ENCODE data around the gene CLCNKA. TPM values are rescaled to one million over a fixed set of nuclear protein-coding genes. Genes with fewer than 3 reads are reported as not detected.
A peak's percentile ranks its signal among the peaks of the same experiment; 100 is the strongest.
"Not testable (repeated sequence)": the region's sequence is repeated elsewhere in the genome, so short reads cannot be mapped to it uniquely, and the experiment has no call there.

Gene CLCNKA
- total RNA-seq, 1 experiment from 2014 or later = not detected

DNA sequence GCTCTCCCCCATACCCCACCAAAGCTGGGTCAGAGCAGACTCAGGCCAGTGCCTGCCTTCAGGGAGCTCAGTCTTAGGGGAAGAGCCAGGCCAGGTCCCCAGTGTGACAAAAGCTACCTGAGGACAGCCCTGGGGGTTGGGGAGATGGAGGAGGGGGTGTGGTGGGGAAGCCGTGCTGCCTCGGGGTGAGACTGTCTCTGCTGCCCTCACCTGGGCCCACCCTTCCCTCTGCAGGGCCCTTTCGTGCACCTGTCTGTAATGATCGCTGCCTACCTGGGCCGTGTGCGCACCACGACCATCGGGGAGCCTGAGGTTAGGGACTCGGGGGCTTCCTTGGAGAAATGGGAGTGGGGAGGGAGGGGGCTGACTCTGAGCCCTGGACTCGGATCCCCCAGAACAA, 4.5 kb downstream of the CLCNKA start:
- H3K4me3 ChIP-seq, H3K9me3 ChIP-seq, DNase-seq, H3K36me3 ChIP-seq, H3K27me3 ChIP-seq: not testable (repeated sequence)

DNA sequence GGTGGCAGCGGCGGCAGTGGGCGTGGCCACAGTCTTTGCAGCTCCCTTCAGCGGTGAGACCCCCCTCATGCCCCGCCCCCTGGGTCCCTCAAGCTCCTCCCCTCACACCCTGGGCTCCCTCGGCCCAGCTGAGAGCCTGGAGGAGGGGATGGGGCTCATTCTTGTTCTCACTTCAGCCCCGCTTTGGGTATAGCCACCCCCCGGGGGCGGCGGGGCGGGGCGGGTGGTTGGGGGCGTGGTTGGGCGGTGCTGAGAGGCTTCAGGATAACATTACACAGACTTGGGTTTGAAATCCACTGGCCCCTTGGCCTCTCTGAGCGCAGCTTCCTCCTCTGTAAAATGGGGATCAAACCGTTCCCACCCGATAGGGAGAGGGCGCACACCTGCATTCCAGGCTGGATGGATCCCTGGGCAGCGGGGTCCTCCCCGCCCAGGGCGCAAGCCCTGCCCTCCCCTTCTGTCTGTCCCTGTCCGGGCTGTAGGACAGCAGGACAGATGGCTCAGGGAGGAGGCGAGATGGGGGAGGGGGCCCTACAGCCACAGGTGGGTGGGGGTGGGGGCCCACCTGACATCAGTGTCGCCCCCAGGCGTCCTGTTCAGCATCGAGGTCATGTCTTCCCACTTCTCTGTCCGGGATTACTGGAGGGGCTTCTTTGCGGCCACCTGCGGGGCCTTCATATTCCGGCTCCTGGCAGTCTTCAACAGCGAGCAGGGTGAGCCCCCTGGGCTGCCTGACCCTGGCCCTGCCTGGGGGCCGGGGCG, 5.1 kb downstream of the CLCNKA start:
- no peak for DNase-seq

DNA sequence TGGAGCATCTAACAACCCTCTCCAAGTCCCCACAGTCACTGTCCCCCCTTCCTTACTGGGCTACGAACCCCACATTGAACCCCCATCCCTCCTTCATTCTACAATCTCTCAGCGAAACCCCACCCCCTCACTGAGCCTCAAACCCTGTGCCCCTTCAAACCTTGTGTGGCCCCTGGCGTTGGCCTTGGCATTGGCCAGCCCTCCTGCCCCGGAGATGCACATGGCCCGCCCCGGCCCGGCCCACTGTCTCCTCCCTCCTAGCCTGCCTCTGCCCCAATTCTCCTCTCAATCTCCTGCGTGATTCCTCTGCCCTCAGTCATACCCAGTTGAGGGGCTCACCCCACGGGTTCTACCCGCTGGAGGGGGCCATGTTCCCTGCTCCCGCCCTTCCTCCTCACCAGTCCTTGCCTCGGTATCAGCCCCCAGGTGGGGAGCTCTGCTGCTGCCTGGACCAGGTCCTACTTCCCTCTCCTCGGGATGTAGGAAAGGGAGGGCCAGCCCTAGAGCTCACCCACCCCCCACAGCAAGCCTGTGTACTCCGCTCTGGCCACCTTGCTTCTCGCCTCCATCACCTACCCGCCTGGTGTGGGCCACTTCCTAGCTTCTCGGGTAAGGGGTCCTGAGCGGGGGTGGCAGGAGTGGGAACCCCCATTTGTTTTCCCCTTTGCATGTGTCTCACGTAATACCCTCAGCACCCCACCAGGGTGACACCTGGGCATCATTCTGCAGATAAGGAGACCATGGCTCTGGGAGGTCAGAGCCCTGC, 6.6 kb downstream of the CLCNKA start:
- no peak for DNase-seq
- Histone ChIP-seq H3K9me3 (no peaks in the 10 kb centered on the region), H3K36me3 (no peaks in the 10 kb centered on the region), H3K27me3 (no peaks in the 10 kb centered on the region), H3K4me3 (no peak overlapping the region)

More for the DNA sequence above, 5.1 kb downstream of the CLCNKA start:
- H3K4me3 ChIP-seq = no peak overlapping the region
- no peaks in the 10 kb centered on the region for H3K9me3 ChIP-seq
- H3K36me3 ChIP-seq = no peaks in the 10 kb centered on the region
- no peaks in the 10 kb centered on the region for H3K27me3 ChIP-seq

DNA sequence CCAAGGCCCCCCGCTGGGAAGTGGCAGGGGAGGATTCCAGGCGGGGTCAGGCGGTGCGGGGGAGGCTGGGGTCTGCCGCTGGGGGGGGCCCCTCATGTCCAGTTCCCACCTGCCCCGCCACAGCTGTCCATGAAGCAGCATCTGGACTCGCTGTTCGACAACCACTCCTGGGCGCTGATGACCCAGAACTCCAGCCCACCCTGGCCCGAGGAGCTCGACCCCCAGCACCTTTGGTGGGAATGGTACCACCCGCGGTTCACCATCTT, 7.1 kb downstream of the CLCNKA start:
- not testable (repeated sequence) for DNase-seq, H3K36me3 ChIP-seq, H3K9me3 ChIP-seq, H3K27me3 ChIP-seq, H3K4me3 ChIP-seq

DNA sequence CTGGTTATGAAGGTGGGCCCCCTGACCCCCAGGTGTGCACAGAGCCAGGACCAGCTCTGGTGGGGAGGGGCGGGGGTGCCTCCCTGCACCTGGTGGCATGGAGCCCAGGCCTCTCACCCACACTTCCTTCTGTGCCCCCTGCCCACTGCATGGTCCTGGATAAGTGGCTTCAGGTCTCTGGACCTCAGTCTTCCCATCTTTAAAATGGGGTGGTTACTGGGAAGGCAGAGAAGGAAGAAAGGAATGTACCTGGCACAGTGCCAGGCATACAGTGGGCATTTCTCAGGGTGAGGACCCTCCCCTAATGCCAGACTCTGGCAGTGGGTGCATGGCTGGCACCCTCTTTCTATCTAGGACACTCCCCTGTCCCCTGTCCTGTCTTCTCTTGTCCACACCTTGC, 7.5 kb downstream of the CLCNKA start:
- H3K4me3 ChIP-seq = no peak overlapping the region
- DNase-seq = no peak
- no peaks in the 10 kb centered on the region for H3K9me3 ChIP-seq
- no peaks in the 10 kb centered on the region for H3K27me3 ChIP-seq
- no peaks in the 10 kb centered on the region for H3K36me3 ChIP-seq

DNA sequence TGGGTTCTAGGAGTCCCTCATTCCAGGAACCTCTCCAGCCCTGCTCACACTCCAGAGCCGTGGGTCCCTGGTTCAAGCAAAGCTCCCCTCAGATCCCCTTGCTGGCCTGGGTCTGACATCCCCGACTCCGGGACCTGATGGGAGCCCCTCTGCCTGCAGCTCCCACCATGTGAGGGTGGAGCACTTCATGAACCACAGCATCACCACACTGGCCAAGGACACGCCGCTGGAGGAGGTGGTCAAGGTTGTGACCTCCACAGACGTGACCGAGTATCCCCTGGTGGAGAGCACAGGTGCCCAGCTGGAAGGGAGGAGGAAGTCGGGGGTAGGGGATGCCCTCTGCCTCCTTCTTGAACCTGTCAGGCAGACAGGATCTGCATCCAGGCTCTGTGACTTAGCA, 9.7 kb downstream of the CLCNKA start:
- Histone ChIP-seq H3K9me3 (no peaks in the 10 kb centered on the region), H3K27me3 (no peaks in the 10 kb centered on the region), H3K4me3 (no peak overlapping the region), H3K36me3 (no peaks in the 10 kb centered on the region)
- DNase-seq = no peak

DNA sequence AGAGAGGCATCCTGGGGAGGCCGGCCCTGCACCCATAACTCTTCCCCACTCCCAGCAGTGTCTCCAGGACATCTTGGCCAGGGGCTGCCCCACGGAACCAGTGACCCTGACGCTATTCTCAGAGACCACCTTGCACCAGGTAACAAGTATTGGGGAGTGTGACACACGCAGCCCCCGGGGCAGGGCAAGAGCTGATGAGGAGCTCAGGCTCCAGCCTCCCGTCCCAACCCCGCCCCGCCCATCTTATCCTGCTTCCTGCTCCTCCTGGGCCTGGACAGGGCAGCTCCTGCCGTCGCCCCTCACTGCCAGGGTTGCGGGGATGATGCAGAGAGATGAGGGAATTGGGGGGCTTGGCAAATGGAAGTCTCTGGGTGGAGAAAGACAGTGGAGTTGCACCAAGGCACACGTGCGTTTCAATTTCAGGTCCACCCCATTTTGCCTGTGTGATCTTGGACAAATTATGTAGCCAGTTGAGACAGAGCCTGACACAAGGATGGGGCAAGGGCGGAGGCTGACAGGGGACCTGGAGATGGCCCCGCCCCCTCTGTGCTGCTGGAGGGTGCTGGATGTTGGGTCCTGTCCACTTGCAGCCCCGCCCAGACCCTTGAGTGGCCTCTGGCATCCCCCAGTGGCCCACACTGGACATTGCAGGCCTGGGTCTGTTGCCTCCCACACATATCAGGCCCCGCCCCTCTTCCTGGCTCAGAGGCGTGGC, 10.7 kb downstream of the CLCNKA start:
- peak; percentile 84 for DNase-seq
- Histone ChIP-seq H3K4me3 (no peak overlapping the region), H3K27me3 (no peaks in the 10 kb centered on the region), H3K9me3 (no peaks in the 10 kb centered on the region), H3K36me3 (no peaks in the 10 kb centered on the region)

DNA sequence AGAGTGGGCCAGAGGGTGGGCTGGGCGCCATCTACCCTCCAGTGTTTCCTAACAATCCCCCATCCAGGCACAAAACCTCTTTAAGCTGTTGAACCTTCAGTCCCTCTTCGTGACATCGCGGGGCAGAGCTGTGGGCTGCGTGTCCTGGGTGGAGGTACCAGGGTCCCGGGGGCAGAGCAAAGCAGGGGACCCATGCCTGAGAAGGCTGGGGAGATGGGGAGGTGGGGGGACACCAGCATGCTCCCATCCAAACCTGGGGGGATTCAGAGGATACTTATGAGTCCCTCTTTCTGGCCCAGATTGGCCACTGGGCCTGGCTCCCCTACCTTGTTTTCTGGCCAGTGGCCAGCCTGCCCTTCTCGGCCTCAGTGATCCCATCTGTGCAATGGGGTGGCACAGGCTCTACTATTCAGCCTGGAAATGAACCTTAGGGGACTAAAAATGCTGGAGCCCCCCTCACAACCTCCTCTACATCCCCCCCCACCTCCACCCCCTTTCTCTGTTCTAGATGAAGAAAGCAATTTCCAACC, 11.3 kb downstream of the CLCNKA start:
- not testable (repeated sequence) for H3K27me3 ChIP-seq, H3K9me3 ChIP-seq, H3K4me3 ChIP-seq, H3K36me3 ChIP-seq, DNase-seq

DNA sequence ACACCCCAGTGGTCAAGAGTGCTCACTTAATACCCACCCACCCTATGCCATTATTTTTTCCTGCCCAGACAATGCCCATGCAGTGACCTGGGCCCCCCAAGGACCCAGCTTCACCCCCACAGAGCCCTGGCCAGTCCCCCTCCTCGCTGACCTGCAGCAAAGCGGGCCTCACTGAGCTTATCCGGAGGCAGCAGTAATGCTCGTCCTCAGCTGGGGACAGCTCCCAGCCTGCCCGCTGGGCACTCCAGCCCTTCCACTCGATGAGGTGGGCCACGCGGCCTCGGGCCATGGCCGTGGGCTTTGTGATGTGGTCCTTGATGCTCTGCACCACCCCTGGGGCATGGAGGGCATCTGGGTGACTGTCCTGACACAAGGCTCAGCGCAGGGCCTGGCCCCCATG, 14.6 kb downstream of the CLCNKA start:
- not testable (repeated sequence) for DNase-seq, H3K27me3 ChIP-seq, H3K4me3 ChIP-seq, H3K36me3 ChIP-seq, H3K9me3 ChIP-seq

DNA sequence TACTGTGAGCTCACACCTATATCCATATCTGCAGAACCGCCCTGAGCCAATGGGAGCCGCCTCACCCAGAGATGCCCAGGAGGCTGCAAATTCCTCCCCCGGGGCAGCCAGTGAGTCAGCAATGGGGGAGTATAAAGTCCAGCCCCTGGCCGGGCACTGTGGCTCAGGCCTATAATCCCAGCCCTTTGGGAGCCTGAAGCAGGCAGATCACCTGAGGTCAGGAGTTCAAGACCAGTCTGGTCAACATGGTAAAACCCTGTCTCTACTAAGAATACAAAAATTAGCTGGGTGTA, 16.7 kb downstream of the CLCNKA start:
- no peak overlapping the region for H3K4me3 ChIP-seq
- H3K27me3 ChIP-seq = no peaks in the 10 kb centered on the region
- H3K36me3 ChIP-seq = no peaks in the 10 kb centered on the region
- no peaks in the 10 kb centered on the region for H3K9me3 ChIP-seq
- no peak for DNase-seq

DNA sequence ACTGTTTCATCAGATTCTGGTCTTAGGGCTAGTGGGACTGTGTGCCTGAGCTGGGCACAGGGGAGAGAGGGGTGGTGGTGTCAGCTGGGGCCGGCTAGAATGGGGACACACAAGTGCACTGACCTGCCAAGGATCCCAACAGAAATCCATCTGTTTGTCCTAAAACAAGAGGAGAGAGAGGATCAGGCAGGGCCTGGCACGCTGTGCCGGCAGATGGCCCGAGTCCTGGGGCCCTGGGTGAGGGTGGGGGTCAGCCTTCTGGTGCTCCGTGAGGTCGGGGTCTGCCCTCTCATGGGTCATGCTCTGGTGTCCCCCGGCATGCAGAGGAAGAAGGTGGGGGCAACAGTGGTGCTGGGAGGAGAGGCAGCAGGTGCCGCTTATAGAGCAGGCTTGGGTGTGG, 18.0 kb downstream of the CLCNKA start:
- H3K36me3 ChIP-seq, H3K4me3 ChIP-seq, DNase-seq, H3K27me3 ChIP-seq, H3K9me3 ChIP-seq: not testable (repeated sequence)

DNA sequence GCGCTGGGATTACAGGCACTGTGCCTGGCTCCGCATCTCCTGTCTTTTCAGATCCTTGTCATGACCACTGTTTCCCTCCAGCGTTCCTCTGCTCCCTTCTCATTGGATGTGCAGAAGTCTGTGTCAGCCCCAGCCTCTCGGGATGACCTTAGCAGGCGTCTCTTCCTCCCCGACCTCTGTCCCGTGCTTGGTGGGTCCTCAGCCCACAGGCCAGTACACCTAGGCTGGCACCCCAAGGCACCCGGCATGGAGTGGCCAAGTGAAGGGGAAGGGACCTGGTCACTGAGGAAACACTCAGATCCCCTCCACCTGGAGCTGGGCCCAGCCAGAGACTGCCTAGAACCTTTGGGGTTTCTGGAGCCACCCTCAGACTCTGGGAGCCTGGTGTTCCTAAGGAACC, 19.4 kb downstream of the CLCNKA start:
- Histone ChIP-seq H3K27me3 (no peaks in the 10 kb centered on the region), H3K4me3 (no peak overlapping the region), H3K9me3 (no peaks in the 10 kb centered on the region), H3K36me3 (no peaks in the 10 kb centered on the region)
- no peak for DNase-seq

DNA sequence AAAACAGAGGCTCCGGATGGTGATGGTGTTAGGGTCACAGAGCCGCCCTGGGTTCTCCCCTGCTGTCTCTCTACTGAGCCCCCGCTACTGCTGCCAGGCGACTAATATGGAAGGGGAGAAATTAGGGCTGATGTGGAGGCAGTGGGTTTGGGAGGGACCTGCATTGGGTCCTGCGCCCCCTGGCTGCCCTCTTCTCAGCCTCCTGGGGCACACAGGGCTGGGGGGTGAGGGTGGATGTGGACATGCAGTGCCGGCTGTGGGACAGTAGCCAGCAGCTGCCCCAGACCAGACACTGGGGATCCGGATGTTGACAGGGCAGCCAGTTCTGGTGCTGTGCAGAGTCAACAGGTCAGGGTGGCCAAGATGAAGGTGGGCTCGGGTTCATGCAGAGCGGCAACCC, 20.3 kb downstream of the CLCNKA start:
- H3K4me3 ChIP-seq = no peak overlapping the region
- no peaks in the 10 kb centered on the region for H3K27me3 ChIP-seq
- H3K9me3 ChIP-seq = no peaks in the 10 kb centered on the region
- no peaks in the 10 kb centered on the region for H3K36me3 ChIP-seq
- DNase-seq = no peak

DNA sequence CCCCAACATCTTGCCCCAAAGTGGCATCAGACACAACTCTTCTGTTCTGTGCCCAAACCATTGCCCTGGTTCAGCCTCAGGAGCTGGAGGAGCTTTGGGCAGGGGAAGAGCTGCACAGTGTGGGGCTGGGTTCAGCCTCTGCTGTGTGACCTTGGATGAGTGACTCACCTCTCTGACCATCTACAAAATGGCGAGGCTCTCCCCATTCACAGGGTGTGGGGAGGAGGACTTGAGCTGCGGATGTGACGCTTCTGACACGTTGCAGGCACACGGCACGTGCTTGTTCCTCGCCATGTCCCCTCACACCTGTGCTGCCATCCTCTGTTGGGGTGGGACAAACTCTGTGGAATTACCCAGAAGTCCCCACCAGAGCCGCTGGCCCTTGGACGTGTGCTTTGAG, 20.8 kb downstream of the CLCNKA start:
- H3K4me3 ChIP-seq, H3K27me3 ChIP-seq, DNase-seq, H3K9me3 ChIP-seq, H3K36me3 ChIP-seq: not testable (repeated sequence)

DNA sequence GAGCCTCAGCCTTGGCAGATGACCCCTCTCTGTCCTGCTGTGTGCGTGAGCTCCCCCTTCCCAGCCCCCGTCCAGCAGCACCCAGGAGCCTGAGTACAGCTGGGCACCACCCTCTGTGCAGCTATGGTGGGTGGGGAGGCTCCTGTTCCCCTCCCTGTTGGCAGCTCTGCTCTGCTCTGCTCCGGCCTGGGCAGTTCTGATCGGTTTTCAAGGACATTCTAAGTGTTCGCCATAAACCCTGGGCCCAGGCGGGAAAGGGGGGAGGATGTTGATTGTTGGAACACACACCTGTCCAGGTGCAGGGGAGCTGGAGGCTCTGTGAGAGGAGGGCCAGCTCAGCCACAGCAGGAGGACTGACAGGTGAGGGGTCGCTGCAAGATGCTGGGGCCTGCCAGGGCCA, 21.7 kb downstream of the CLCNKA start, which contains the start of gene CLCNKB:
Gene CLCNKB (plus strand): TSS at position 262 of the 400 bp plus-strand sequence. CDS start 711 bp downstream, outside the sequence.
- Histone ChIP-seq H3K4me3 (no peak within 1 kb of the TSS), H3K27me3 (no peaks in the 10 kb centered on the region), H3K9me3 (no peaks in the 10 kb centered on the region), H3K36me3 (no peaks in the 10 kb centered on the region)
- no peak for DNase-seq

DNA sequence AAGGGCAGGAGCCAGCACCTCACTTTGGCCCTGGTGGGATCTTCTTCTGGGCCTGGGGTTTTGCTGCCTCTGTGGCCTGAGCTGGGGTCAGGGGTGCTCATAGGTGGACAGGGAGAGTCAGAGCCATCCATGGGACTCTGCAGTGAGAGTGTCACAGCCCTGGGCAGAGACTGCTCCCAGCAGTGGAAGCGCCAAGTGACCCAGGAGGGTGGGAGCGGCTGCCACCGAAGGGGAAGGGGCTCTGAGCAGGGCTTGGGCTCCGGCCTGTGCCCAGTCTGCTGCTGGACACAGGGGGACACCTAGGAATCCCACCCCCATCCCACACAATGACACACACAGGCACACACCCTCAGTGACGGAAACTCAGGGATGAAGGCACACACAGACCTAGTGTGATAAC, 22.1 kb downstream of the CLCNKA start:
- DNase-seq = no peak
- H3K27me3 ChIP-seq = no peaks in the 10 kb centered on the region
- H3K4me3 ChIP-seq = no peak overlapping the region
- no peaks in the 10 kb centered on the region for H3K9me3 ChIP-seq
- no peaks in the 10 kb centered on the region for H3K36me3 ChIP-seq

DNA sequence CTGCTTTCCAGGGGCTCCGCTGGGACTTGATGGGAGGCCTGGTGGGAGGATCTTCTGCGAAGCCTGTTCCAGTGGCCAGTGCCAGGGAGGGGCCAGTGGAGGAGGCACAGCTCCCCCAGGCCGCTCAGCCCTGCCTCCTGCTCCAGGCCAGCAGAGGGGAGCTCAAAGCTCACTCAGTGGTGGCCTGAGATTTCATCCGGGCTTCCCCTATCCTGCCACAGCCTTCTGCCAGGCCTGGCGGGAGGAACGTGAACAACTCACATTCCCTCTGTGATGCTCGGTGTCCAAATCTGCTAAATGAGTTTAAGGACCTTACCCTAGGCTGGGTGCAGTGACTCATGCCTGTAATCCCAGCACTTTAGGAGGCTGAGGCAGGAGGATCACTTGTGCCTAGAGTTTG, 25.0 kb downstream of the CLCNKA start:
- Histone ChIP-seq H3K36me3 (no peaks in the 10 kb centered on the region), H3K9me3 (no peaks in the 10 kb centered on the region), H3K4me3 (no peak overlapping the region), H3K27me3 (no peaks in the 10 kb centered on the region)
- DNase-seq = peak; percentile 50
